T-cell (primary cell): ENCODE data around the gene CNGA3. TPM values are rescaled to one million over a fixed set of nuclear protein-coding genes. Genes with fewer than 3 reads are reported as not detected.

Experiments
- ATAC-seq, 4 experiments: fragments of 200-7000 bp in 3 of 4; fragments of 150-1000 bp in 1 of 4; cut with Tn5 transposase; replicated peaks in 1 of 4; 1 replicate in 3 of 4; 2 replicates in 1 of 4; pipeline ENCODE4 v1.10.0; 2021; ENCODE audit warnings: moderate library complexity in 3 of 4, mild to moderate bottlenecking in 2 of 4, moderate number of reproducible peaks in 1 of 4
- CTCF ChIA-PET, 2 donors: fragments of 300-600 bp; sonication (Branson Sonifier 250); formaldehyde crosslinking; loops; one replicate each; lab custom pipeline; 2022; ENCODE audit warnings: antibody characterized with exemption in 2 of 2; lab: Charles Lee
- POLR2A ChIA-PET, 2 donors: fragments of 300-600 bp; sonication (Branson Sonifier 250); formaldehyde crosslinking; loops; one replicate each; lab custom pipeline; 2022; ENCODE audit warnings: antibody characterized with exemption in 2 of 2; lab: Charles Lee
- DNase-seq, 35 experiments: peaks; one replicate each; pipeline versions ENCODE4 v3.0.0 to v3.0.0-alpha.2; 2013 to 2023
- H3K27ac ChIP-seq: one replicate; pipeline ENCODE4 v1.5.1; 2013; ENCODE audit warnings: low read length
- H3K27me3 ChIP-seq, 2 experiments: replicated peaks in 1 of 2; 1 replicate in 1 of 2; 2 replicates in 1 of 2; pipeline versions ENCODE4 v1.6.1 to v1.7.0; 2013; ENCODE audit warnings: low read length in 1 of 2, mixed read lengths in 1 of 2; ENCODE audit not compliant: control insufficient read depth in 2 of 2, insufficient read depth in 2 of 2; ENCODE audit errors: extremely low read depth in 1 of 2
- H3K36me3 ChIP-seq, 2 donors: 1 replicate in 1 of 2; 2 replicates in 1 of 2; pipeline versions ENCODE4 v1.6.1 to v1.7.0; 2013; ENCODE audit warnings: low read length in 1 of 2; ENCODE audit not compliant: control insufficient read depth in 2 of 2, insufficient read depth in 1 of 2; ENCODE audit errors: extremely low read depth in 1 of 2
- H3K4me1 ChIP-seq, 2 experiments: 1 replicate in 1 of 2; 2 replicates in 1 of 2; pipeline versions ENCODE4 v1.6.1 to v1.7.0; 2013; ENCODE audit warnings: low read length in 2 of 2, mixed read lengths in 1 of 2; ENCODE audit not compliant: insufficient read depth in 2 of 2, control insufficient read depth in 1 of 2; ENCODE audit errors: extremely low read depth in 1 of 2
- H3K4me3 ChIP-seq, 2 donors: 1 replicate in 1 of 2; 2 replicates in 1 of 2; pipeline versions ENCODE4 v1.5.1 to v1.7.0; 2013; ENCODE audit warnings: mild to moderate bottlenecking in 2 of 2, low read length in 1 of 2, moderate library complexity in 1 of 2; ENCODE audit not compliant: control insufficient read depth in 1 of 2; ENCODE audit errors: extremely low read depth in 1 of 2
- H3K9me3 ChIP-seq: 2 replicates; pipeline ENCODE4 v1.7.0; 2013
- H3K27ac Mint-ChIP-seq, 2 donors: one replicate each; pipeline ENCODE4 v1.8.0; 2020 to 2021; ENCODE audit warnings: mild to moderate bottlenecking in 2 of 2, mixed read lengths in 2 of 2
- H3K27me3 Mint-ChIP-seq, 2 donors: one replicate each; pipeline ENCODE4 v1.8.0; 2021 to 2022; ENCODE audit warnings: mixed read lengths in 2 of 2
- H3K36me3 Mint-ChIP-seq: one replicate; pipeline ENCODE4 v1.8.0; 2021; ENCODE audit warnings: mixed read lengths
- H3K4me1 Mint-ChIP-seq, 3 donors: one replicate each; pipeline ENCODE4 v1.8.0; 2020 to 2022; ENCODE audit warnings: mixed read lengths in 3 of 3, mild to moderate bottlenecking in 1 of 3
- H3K4me3 Mint-ChIP-seq, 3 donors: one replicate each; pipeline ENCODE4 v1.8.0; 2020 to 2022; ENCODE audit warnings: mild to moderate bottlenecking in 3 of 3, mixed read lengths in 3 of 3, moderate library complexity in 3 of 3
- H3K9me3 Mint-ChIP-seq, 3 donors: one replicate each; pipeline ENCODE4 v1.8.0; 2020 to 2022; ENCODE audit warnings: mixed read lengths in 3 of 3
- WGBS: methylation state at CpG from one replicate; pipeline ENCODE4 v1.1.5; 2013; ENCODE audit warnings: missing lambda C conversion rate; ENCODE audit not compliant: insufficient coverage; 5-methylcytosine and 5-hydroxymethylcytosine counted together
- total RNA-seq, 35 experiments: library from RNA in 6 of 35; stranded (reverse) in 6 of 35; fragments of 120-200 nt in 1 of 35; gene quantifications; one replicate each; pipeline versions ENCODE4 v1.2.1 to v1.2.4 and lab custom pipeline; 2013 to 2026

The CNGA3 gene
- total RNA-seq, 5 donors from 2014 or later (not counting 1 experiment from before 2014, with no cell fraction given) = not detected

DNA sequence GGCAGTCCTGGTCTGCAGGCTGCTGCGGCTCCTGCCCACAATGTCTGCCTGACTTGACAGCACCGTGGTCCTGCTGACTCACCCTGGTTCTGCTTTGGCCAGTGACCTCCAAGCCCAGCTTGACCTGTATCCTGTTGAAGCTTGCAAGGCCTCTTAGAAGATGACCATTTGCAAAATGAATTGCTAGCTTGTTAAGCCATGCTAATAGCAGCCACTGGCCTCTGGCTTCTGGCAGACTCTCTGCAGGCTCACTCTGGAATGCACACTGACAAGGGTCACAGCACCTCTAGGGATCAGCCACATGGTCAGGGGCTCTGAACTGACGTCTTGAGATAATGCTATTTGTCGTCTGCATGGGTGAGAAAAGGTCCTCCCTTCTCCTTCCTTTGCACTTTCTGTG is 25.9 kb downstream of the CNGA3 start:
- peaks cover 5% of the 10 kb centered on the region for H3K36me3 Mint-ChIP-seq
- peaks cover 0 to 6% (median 5%) of the 10 kb centered on the region in 3 donors for H3K9me3 Mint-ChIP-seq
- H3K4me1 ChIP-seq = no peaks in the 10 kb centered on the region
- ATAC-seq = no peak
- WGBS = 69% methylated on average over 2 of the region's 4 CpGs
- no peak overlapping the region for H3K4me3 Mint-ChIP-seq
- no peak for DNase-seq
- H3K27me3 ChIP-seq = peaks cover 0 to 42% of the 10 kb centered on the region in 2 experiments
- no peak overlapping the region for H3K27ac ChIP-seq
- H3K9me3 ChIP-seq = no peaks in the 10 kb centered on the region
- H3K27ac Mint-ChIP-seq = no peak overlapping the region
- H3K36me3 ChIP-seq = no peaks in the 10 kb centered on the region
- POLR2A ChIA-PET = interaction anchor here in 1 of 2 donors (0.6 kb wide), 1 partner anchor 48 kb away, joined by 5 read pairs; no protein-coding TSS in a partner anchor
- peaks cover 51 to 58% of the 10 kb centered on the region in 2 donors for H3K27me3 Mint-ChIP-seq
- CTCF ChIA-PET = no interaction called here
- H3K4me3 ChIP-seq = no peak overlapping the region
- H3K4me1 Mint-ChIP-seq = no peaks in the 10 kb centered on the region

DNA sequence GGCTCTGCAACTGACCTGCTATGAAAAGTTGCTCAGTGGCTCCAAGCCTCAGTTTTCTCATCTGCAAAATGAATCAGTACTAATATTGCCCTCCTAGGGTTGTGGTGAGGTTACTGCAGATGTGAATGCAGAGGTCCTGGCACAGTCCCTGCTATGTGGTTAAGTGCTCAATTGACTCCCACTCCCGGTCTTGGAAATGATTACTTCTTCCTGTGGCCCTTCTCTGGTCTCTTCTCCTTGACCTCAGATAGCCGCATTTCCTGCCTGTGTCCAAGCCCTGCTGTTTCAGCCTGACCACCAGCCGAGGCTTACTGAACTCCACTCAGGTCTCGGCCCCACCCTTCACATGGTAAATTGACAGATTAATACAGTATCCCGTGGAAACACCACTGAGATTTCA is 26.3 kb downstream of the CNGA3 start:
- Histone ChIP-seq H3K4me3 (no peak overlapping the region), H3K27me3 (peaks cover 0 to 43% of the 10 kb centered on the region in 2 experiments), H3K27ac (no peak overlapping the region), H3K36me3 (no peaks in the 10 kb centered on the region), H3K9me3 (no peaks in the 10 kb centered on the region), H3K4me1 (no peaks in the 10 kb centered on the region)
- POLR2A ChIA-PET = interaction anchor here in 1 of 2 donors (0.6 kb wide), 1 partner anchor 48 kb away, joined by 5 read pairs; no protein-coding TSS in a partner anchor
- WGBS = 40% methylated on average over 1 of the region's 5 CpGs
- no peaks in the 10 kb centered on the region for H3K4me1 Mint-ChIP-seq
- no peak overlapping the region for H3K4me3 Mint-ChIP-seq
- H3K27ac Mint-ChIP-seq = peak overlapping the region in 1 of 2 donors; percentile 3
- peaks cover 5% of the 10 kb centered on the region for H3K36me3 Mint-ChIP-seq
- peaks cover 0 to 6% (median 5%) of the 10 kb centered on the region in 3 donors for H3K9me3 Mint-ChIP-seq
- DNase-seq (no peak), ATAC-seq (no peak)
- peaks cover 51 to 58% of the 10 kb centered on the region in 2 donors for H3K27me3 Mint-ChIP-seq
- CTCF ChIA-PET = no interaction called here

DNA sequence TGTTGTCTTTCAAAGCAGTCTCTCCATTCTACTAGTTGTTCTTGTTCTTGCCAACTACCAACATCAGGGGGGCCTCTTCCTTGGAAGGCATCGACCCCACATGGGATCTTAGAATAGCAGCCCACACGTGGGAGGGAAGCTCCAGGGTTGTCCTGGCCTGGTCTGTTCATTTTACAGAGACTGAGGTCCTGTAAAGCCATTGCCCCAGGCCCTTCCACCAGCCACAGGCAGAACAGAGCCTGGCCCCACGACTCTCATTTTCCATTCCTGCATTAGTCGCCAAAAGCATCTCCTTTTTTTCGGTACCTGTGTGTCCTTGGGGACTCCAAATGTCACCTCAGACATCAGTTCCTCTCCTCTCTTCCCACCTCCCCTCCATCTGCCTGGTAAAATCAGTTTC is 28.0 kb downstream of the CNGA3 start:
- ATAC-seq (no peak), DNase-seq (no peak)
- 36% methylated on average over 2 of the region's 5 CpGs for WGBS
- Mint-ChIP-seq H3K27ac (no peak overlapping the region), H3K9me3 (no peaks in the 10 kb centered on the region), H3K36me3 (no peaks in the 10 kb centered on the region), H3K4me1 (no peaks in the 10 kb centered on the region), H3K4me3 (no peak overlapping the region), H3K27me3 (peaks cover 40 to 51% of the 10 kb centered on the region in 2 donors)
- POLR2A ChIA-PET = no interaction called here
- Histone ChIP-seq H3K4me3 (no peak overlapping the region), H3K4me1 (no peaks in the 10 kb centered on the region), H3K36me3 (no peaks in the 10 kb centered on the region), H3K27ac (no peak overlapping the region), H3K9me3 (no peaks in the 10 kb centered on the region), H3K27me3 (peaks cover 0 to 48% of the 10 kb centered on the region in 2 experiments)
- CTCF ChIA-PET = no interaction called here

DNA sequence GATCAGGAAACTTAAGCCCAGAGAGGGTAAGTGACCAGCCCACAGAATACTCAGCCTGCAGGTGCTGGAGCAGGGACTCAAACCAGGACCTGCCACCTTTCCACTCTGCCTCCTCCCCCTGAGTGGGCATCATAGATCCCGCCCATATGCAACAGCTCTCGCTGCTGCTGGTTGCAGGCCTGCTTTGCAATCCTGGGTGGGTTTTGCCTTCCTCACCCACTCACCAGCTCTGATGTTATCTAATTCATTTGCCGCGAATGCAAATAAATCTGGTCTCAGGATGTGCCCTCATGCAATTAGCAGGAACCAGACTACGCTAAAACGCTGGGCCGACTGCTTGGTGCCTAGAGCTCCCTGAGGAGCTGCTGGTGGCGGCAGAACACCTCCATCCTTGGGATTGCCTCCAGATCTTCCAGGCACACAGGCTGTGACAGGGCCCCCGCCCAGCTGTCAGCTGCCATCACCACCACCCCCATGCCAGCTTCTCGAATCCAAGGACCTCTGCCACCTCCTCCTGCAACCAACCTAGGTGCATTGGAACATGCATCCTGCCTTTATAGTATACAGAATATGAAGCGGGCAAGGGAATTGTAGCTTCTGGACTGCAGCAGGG is 28.8 kb downstream of the CNGA3 start:
- no peak overlapping the region for H3K27ac ChIP-seq
- Mint-ChIP-seq H3K27me3 (peaks cover 39 to 46% of the 10 kb centered on the region in 2 donors), H3K9me3 (no peaks in the 10 kb centered on the region), H3K36me3 (no peaks in the 10 kb centered on the region), H3K4me3 (no peak overlapping the region), H3K27ac (no peak overlapping the region), H3K4me1 (no peaks in the 10 kb centered on the region)
- ChIA-PET CTCF (no interaction called here), POLR2A (no interaction called here)
- no peaks in the 10 kb centered on the region for H3K4me1 ChIP-seq
- ATAC-seq (no peak), DNase-seq (no peak)
- 72% methylated on average over 10 of the region's 11 CpGs for WGBS
- H3K9me3 ChIP-seq = no peaks in the 10 kb centered on the region
- H3K36me3 ChIP-seq = no peaks in the 10 kb centered on the region
- peaks cover 0 to 53% of the 10 kb centered on the region in 2 experiments for H3K27me3 ChIP-seq
- no peak overlapping the region for H3K4me3 ChIP-seq

DNA sequence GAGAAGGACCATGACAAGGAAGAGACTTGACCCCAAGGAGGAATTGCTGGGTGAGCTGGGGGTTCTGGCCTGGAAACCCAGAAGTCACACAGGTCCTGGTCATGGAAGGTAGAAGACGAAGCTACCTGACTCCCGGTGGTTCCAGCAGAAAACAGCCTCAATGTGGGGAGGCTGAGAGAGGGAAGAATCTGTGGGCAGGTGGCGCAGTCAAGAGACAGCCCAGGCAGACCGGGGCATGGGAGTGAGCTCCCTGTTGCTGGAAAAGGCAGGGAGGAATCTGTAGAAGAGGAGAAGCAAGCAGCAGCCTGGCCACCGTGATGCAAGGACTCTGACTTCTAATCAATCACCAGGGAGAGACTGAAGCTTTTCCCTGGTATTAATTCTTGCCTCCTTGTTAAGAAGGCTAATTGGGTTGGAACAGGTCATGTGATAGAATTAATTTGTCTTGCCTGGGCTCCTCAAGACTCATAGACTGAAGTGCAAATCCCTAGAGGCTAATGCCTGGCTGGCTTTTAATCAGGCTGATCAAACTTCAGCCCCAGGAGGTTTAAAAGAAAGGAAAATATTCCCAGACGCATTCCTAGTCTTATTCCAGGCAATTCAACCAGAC is 30.1 kb downstream of the CNGA3 start:
- CTCF ChIA-PET = no interaction called here
- H3K27ac ChIP-seq = no peak overlapping the region

DNA sequence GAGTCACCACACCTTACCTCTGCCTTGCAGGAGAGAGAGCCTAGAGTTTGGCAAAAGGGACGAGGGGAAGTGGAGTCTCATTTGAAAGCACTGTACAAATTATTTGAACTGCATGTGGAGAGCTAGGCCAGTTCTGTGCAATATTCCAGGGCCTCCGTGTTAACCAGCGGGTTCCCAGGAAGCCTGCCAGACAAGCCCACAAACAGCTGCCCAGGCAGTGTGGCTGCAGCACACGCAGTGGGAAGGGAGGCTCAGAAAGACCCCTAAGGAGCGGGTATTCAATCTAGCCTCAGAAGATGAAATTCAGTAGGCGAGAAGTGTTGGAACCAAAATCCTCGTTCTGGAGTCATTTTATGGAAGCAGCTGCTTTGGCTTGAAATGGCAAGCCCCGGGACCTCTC is 30.7 kb downstream of the CNGA3 start:
- H3K4me1 Mint-ChIP-seq = no peaks in the 10 kb centered on the region
- no peak overlapping the region for H3K4me3 ChIP-seq
- CTCF ChIA-PET = no interaction called here
- no peaks in the 10 kb centered on the region for H3K9me3 Mint-ChIP-seq
- H3K36me3 Mint-ChIP-seq = no peaks in the 10 kb centered on the region
- no peak overlapping the region for H3K27ac Mint-ChIP-seq
- H3K27me3 ChIP-seq = peaks cover 0 to 64% of the 10 kb centered on the region in 2 experiments
- H3K9me3 ChIP-seq = no peaks in the 10 kb centered on the region
- 66% methylated on average over 4 of the region's 8 CpGs for WGBS
- peaks cover 33 to 49% of the 10 kb centered on the region in 2 donors for H3K27me3 Mint-ChIP-seq
- no peak overlapping the region for H3K27ac ChIP-seq
- no peaks in the 10 kb centered on the region for H3K4me1 ChIP-seq
- ATAC-seq (no peak), DNase-seq (no peak)
- H3K36me3 ChIP-seq = no peaks in the 10 kb centered on the region
- no peak overlapping the region for H3K4me3 Mint-ChIP-seq
- POLR2A ChIA-PET = no interaction called here

More for the DNA sequence above, 30.1 kb downstream of the CNGA3 start:
- ATAC-seq (no peak), DNase-seq (no peak)
- H3K4me3 ChIP-seq = no peak overlapping the region
- WGBS = 85% methylated on average over 4 of the region's 6 CpGs
- Mint-ChIP-seq H3K4me3 (no peak overlapping the region), H3K9me3 (no peaks in the 10 kb centered on the region), H3K27ac (no peak overlapping the region), H3K36me3 (no peaks in the 10 kb centered on the region), H3K4me1 (no peaks in the 10 kb centered on the region), H3K27me3 (peaks cover 35 to 48% of the 10 kb centered on the region in 2 donors)
- H3K4me1 ChIP-seq = no peaks in the 10 kb centered on the region
- H3K27me3 ChIP-seq = peaks cover 0 to 62% of the 10 kb centered on the region in 2 experiments
- POLR2A ChIA-PET = no interaction called here
- H3K9me3 ChIP-seq = no peaks in the 10 kb centered on the region
- H3K36me3 ChIP-seq = no peaks in the 10 kb centered on the region
